Effector memory CD4-positive, alpha-beta T cell (primary cell): ENCODE results near the gene NCR1.
"Not testable (repeated sequence)": the region's sequence is repeated elsewhere in the genome, so short reads cannot be mapped to it uniquely, and the experiment has no call there.

Experiments
- DNase-seq, 3 donors: peaks; one replicate each; pipeline ENCODE4 v3.0.0-alpha.2; 2020
- H3K27ac ChIP-seq: 2 replicates; pipeline ENCODE4 v1.7.0; 2013; ENCODE audit warnings: mild to moderate bottlenecking, low read length, moderate library complexity; ENCODE audit not compliant: insufficient read depth, poor library complexity, severe bottlenecking
- H3K27me3 ChIP-seq: replicated peaks from 2 replicates; pipeline ENCODE4 v1.7.0; 2013; ENCODE audit warnings: mild to moderate bottlenecking, low read length; ENCODE audit not compliant: insufficient read depth, control insufficient read depth, poor library complexity, severe bottlenecking
- H3K36me3 ChIP-seq: 2 replicates; pipeline ENCODE4 v1.7.0; 2013; ENCODE audit warnings: mild to moderate bottlenecking, low read length, moderate library complexity; ENCODE audit not compliant: control insufficient read depth, insufficient read depth
- H3K4me1 ChIP-seq: 2 replicates; pipeline ENCODE4 v1.7.0; 2013; ENCODE audit warnings: low read length, mild to moderate bottlenecking; ENCODE audit not compliant: control insufficient read depth, insufficient read depth, poor library complexity, severe bottlenecking
- H3K4me3 ChIP-seq: 2 replicates; pipeline ENCODE4 v1.7.0; 2013; ENCODE audit warnings: low read length, low read depth, mild to moderate bottlenecking; ENCODE audit not compliant: insufficient read depth, poor library complexity, severe bottlenecking
- H3K9me3 ChIP-seq: 2 replicates; pipeline ENCODE4 v1.7.0; 2013; ENCODE audit warnings: mild to moderate bottlenecking, low read length, moderate library complexity; ENCODE audit not compliant: control insufficient read depth

NCR1 gene

DNA sequence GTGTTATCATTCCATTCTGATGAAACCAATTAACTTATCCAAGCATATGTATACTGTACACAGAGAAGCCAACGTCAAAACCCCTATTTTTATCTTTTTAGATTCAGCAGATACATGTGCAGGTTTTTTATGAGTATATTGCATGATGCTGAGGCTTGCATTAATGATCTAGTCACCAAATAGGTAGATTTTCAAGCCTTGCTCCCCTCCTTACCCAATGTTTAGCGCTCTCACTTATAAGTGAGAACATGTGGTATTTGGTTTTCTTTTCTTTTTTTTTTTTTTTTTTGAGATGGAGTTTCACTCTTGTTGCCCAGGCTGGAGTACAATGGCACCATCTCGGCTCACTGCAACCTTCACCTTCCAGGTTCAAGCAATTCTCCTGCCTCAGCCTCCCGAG is 1.7 kb upstream of the NCR1 start:
- not testable (repeated sequence) for H3K36me3 ChIP-seq, DNase-seq, H3K4me1 ChIP-seq, H3K27me3 ChIP-seq, H3K27ac ChIP-seq, H3K4me3 ChIP-seq, H3K9me3 ChIP-seq

DNA sequence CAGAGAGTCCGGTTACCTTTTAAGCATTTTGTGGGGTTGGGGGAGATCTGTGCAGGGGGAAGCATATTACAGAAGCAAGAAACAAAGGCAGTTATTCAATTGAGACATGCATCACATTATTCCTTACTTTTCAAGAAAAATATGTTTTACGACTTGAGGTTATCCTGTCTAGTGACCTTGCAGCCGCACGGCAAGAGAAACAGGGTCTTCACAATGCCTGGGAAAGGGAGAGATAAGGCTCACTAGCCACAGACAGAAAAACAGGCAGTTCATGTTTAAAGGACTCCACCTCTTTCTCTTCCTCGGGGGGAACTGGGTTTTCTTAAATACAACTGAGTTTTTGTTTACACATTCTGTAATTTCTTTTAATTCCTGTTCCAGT is 536 bp upstream of the NCR1 start:
- no peak overlapping the region for H3K27ac ChIP-seq

DNA sequence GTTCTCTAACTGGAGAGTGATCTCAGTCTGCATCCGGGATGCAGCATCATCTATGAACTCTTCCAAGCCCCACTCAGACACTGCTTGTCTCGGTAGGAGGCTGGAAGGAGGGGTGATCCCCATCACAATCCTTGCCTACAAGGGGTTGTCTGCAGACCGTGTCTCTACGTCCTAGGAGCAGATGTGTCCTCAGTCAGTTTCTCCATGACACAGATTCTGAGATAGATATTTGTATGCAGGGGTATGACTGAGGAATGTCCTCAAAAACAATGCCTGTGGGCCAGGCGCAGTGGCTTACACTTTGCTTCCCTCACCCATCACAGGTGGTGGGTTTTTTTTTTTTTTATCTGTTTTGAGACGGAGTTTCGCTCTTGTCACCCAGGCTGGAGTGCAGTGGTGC is 871 bp downstream of the NCR1 start:
- Histone ChIP-seq H3K27ac (no peak overlapping the region), H3K4me1 (no peaks in the 10 kb centered on the region)
- no peak for DNase-seq

More for the DNA sequence above, 536 bp upstream of the NCR1 start:
- no peak overlapping the region for H3K4me3 ChIP-seq
- DNase-seq = no peak
- no peaks in the 10 kb centered on the region for H3K4me1 ChIP-seq
- no peaks in the 10 kb centered on the region for H3K36me3 ChIP-seq
- H3K9me3 ChIP-seq = no peaks in the 10 kb centered on the region
- H3K27me3 ChIP-seq = no peaks in the 10 kb centered on the region

DNA sequence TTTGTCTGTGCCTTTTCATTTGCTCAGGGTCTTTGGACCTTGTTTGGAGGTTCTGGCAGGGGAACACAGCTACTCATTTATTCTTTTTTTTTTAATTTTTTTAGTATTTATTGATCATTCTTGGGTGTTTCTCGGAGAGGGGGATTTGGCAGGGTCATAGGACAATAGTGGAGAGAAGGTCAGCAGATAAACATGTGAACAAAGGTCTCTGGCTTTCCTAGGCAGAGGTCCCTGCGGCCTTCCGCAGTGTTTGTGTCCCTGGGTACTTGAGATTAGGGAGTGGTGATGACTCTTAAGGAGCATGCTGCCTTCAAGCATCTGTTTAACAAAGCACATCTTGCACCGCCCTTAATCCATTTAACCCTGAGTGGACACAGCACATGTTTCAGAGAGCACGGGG is 2.0 kb downstream of the NCR1 start:
- DNase-seq, H3K27ac ChIP-seq, H3K9me3 ChIP-seq, H3K36me3 ChIP-seq, H3K27me3 ChIP-seq, H3K4me3 ChIP-seq, H3K4me1 ChIP-seq: not testable (repeated sequence)

More for the DNA sequence above, 871 bp downstream of the NCR1 start:
- no peaks in the 10 kb centered on the region for H3K9me3 ChIP-seq
- H3K27me3 ChIP-seq = no peaks in the 10 kb centered on the region
- no peaks in the 10 kb centered on the region for H3K36me3 ChIP-seq
- H3K4me3 ChIP-seq = no peak overlapping the region

DNA sequence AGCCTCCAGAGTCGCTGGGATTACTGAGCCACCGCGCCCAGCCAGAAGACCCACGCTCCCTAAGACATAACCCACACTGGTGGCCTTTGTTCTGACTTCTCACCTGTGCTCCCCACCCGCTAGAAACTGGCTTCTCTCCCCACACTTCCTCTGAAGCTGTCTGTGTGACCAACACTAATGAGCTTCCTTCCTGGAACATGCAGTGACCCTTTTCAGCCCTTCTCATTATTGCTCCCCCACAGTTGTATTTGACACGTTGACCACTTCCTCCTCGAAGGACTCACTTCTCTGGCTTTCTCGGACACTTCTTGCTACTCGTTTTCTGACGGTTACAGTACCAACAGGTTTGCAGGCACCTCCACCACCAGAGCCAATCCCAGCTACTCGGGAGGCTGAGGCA is 10.9 kb downstream of the NCR1 start:
- no peak for DNase-seq
- Histone ChIP-seq H3K4me3 (no peak overlapping the region), H3K9me3 (no peaks in the 10 kb centered on the region), H3K27me3 (no peaks in the 10 kb centered on the region), H3K27ac (no peak overlapping the region), H3K36me3 (no peaks in the 10 kb centered on the region), H3K4me1 (no peaks in the 10 kb centered on the region)

DNA sequence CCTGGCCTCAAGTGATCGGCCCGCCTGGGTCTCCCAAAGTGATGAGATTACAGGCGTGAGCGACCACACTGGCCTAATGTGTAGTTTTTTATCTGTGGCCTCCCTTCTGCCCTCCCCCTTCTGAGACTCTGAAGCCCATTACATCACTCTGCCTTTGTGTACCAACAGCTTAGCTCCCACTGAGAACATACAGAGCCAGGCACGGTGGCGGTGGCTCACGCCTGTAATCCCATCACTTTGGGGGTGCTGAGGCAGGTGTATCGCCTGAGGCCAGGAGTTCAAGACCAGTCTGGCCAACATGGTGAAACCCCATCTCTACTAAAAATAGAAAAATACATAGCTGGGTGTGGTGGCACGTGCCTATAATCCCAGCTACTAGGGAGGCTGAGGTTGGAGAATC is 12.6 kb downstream of the NCR1 start:
- Histone ChIP-seq H3K36me3 (no peaks in the 10 kb centered on the region), H3K4me1 (no peaks in the 10 kb centered on the region), H3K4me3 (no peak overlapping the region), H3K9me3 (no peaks in the 10 kb centered on the region), H3K27ac (no peak overlapping the region), H3K27me3 (no peaks in the 10 kb centered on the region)
- no peak for DNase-seq

DNA sequence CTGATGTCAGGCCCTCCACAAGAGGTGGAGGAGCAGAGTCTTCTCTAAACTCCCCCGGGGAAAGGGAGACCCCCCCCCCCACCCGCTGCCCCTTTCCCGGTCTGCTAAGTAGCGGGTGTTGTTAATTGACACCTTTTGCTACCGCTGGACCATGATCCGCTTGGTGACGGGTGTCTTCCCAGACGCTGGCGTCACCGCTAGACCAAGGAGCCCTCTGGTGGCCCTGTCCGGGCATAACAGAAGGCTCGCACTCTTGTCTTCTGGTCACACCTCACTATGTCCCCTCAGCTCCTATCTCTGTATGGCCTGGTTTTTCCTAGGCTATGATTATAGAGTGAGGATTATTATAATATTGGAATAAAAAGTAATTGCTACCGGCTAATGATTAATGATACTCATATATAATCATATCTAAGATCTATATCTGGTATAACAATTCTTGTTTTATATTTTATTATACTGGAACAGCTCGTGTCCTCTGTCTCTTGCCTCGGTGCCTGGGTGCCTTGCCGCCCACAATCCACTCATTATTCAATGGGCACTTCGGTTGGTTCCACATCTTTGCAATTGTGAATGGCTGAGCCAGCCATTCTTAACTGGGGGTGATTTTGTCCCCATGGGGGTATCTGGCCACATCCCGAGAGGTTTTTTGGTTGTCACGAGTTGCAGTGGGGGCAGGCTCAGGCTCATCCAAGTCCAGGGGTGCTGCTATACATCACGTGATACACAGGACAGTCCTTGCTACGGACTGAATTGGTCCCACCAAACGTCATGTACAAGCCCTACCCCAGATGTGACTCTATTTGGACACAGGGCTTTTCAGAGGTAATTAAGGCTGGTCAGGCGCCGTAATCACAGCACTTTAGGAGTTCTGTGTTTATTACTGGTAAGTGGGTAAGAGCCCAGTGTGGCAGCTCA is 14.0 kb downstream of the NCR1 start:
- H3K4me3 ChIP-seq, H3K27me3 ChIP-seq, H3K36me3 ChIP-seq, DNase-seq, H3K27ac ChIP-seq, H3K9me3 ChIP-seq, H3K4me1 ChIP-seq: not testable (repeated sequence)

DNA sequence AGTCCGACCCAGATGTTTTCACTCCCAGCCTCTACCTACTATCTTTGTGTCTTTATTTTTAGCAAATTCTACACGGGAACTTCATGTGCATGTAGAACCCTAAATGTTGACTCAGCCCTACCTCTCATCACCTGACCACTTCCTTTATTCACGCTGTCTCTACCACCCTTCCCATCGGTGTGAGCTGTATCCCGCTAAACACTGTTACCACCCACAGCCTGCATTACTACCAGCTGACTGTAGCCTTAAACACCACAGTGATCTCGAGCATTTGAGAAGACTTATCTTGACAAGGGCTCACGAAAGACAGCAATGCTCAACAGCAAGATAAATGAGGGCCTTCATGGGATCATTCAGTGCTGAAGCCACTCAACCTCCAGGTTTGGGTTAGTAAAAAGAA is 15.1 kb downstream of the NCR1 start:
- H3K4me1 ChIP-seq = no peaks in the 10 kb centered on the region
- no peaks in the 10 kb centered on the region for H3K36me3 ChIP-seq
- DNase-seq = no peak
- H3K9me3 ChIP-seq = no peaks in the 10 kb centered on the region
- no peak overlapping the region for H3K27ac ChIP-seq
- H3K4me3 ChIP-seq = no peak overlapping the region
- no peaks in the 10 kb centered on the region for H3K27me3 ChIP-seq

DNA sequence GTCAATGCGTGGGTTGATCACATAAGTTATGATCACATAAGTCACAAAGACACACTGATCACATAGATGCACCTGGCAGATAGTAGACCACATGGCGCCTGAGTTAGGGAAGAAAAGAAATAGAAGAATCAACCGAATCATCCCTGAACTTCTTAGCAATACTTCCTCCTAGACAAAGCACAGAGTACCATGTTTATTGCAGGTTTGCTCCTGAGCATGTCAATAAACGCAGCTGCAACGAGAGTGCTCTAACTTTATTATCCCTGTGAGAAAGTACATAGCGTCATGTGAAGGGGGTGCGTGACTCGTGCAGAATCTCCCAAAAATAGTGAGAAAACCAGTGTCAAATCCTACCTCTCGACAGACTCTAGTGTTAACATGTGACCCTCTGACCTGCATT is 17.3 kb downstream of the NCR1 start:
- Histone ChIP-seq H3K4me3 (no peak overlapping the region), H3K27ac (no peak overlapping the region), H3K9me3 (no peaks in the 10 kb centered on the region), H3K27me3 (no peaks in the 10 kb centered on the region), H3K36me3 (no peaks in the 10 kb centered on the region), H3K4me1 (no peaks in the 10 kb centered on the region)
- DNase-seq = no peak

DNA sequence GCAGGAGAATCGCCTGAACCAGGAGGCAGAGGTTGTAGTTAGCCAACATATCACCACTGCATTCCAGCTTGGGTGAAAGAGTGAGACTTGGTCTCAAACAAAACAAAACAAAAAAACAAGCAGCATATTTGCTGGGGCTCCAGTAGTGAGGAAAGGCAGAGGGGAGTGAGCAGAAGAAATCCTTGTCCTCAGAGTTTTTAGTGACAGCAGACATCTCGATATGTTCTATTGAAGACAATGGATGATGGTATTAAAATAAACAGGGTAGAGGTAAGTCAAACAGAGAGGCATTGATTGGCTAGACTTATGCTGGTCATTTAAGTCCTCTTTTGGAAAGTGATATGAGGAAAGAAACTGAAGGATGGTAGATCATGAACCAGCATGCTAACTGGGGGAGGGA is 22.4 kb downstream of the NCR1 start:
- Histone ChIP-seq H3K4me1 (no peaks in the 10 kb centered on the region), H3K4me3 (no peak overlapping the region), H3K9me3 (no peaks in the 10 kb centered on the region), H3K27me3 (no peaks in the 10 kb centered on the region), H3K27ac (no peak overlapping the region), H3K36me3 (no peaks in the 10 kb centered on the region)
- DNase-seq = no peak
